Liver (tissue), 9 donors: ENCODE measurements around the gene PHYHD1. TPM values are rescaled to one million over a fixed set of nuclear protein-coding genes. Genes with fewer than 3 reads are reported as not detected.

Experiments used
- DNase-seq: peaks from one replicate; pipeline ENCODE4 v3.0.0-alpha.2; 2017; ENCODE audit warnings: low spot score
- H3K27ac ChIP-seq, 2 donors: one replicate each; pipeline ENCODE4 v1.7.0; 2013; ENCODE audit warnings: inconsistent platforms in 2 of 2, low read length in 2 of 2, control low read depth in 1 of 2, low read depth in 1 of 2, mild to moderate bottlenecking in 1 of 2
- H3K27me3 ChIP-seq, 4 donors: one replicate each; pipeline versions ENCODE4 v1.6.1 to v1.7.0; 2013; ENCODE audit warnings: low read length in 3 of 4, inconsistent platforms in 1 of 4, mild to moderate bottlenecking in 1 of 4, moderate library complexity in 1 of 4; ENCODE audit not compliant: control insufficient read depth in 4 of 4, insufficient read depth in 4 of 4
- H3K36me3 ChIP-seq, 4 donors: one replicate each; pipeline versions ENCODE4 v1.6.1 to v1.7.0; 2013; ENCODE audit warnings: low read length in 3 of 4, mild to moderate bottlenecking in 3 of 4, low read depth in 1 of 4, moderate library complexity in 1 of 4; ENCODE audit not compliant: control insufficient read depth in 4 of 4, insufficient read depth in 3 of 4
- H3K4me1 ChIP-seq, 4 donors: one replicate each; pipeline versions ENCODE4 v1.6.1 to v1.7.0; 2013; ENCODE audit warnings: low read length in 3 of 4, mild to moderate bottlenecking in 3 of 4, moderate library complexity in 1 of 4; ENCODE audit not compliant: control insufficient read depth in 4 of 4, insufficient read depth in 4 of 4
- H3K4me3 ChIP-seq, 3 donors: one replicate each; pipeline versions ENCODE4 v1.6.1 to v1.7.0; 2013; ENCODE audit warnings: low read length in 3 of 3, control low read depth in 1 of 3, low read depth in 1 of 3, mild to moderate bottlenecking in 1 of 3
- H3K9ac ChIP-seq, 2 donors: one replicate each; pipeline ENCODE4 v1.7.0; 2013; ENCODE audit warnings: low read length in 2 of 2, mild to moderate bottlenecking in 2 of 2, moderate library complexity in 2 of 2, control low read depth in 1 of 2, low read depth in 1 of 2
- H3K9me3 ChIP-seq, 4 donors: one replicate each; pipeline versions ENCODE4 v1.6.1 to v1.7.0; 2013; ENCODE audit warnings: low read length in 3 of 4; ENCODE audit not compliant: control insufficient read depth in 4 of 4
- ATF3 ChIP-seq: IDR thresholded peaks from 2 replicates; pipeline ENCODE4 v1.6.1; 2016; ENCODE audit warnings: antibody characterized with exemption
- CTCF ChIP-seq: fragments of 150-350 bp; IDR thresholded peaks from 2 replicates; pipeline ENCODE4 v1.5.1; 2017; ENCODE audit warnings: improper control_type of control experiment, low read depth, low read length; ENCODE audit not compliant: missing input control
- EGR1 ChIP-seq, 2 donors: IDR thresholded peaks; 2 replicates each; pipeline ENCODE4 v1.6.1; 2016 to 2018; ENCODE audit warnings: antibody characterized with exemption in 2 of 2, low read depth in 2 of 2
- FOXA1 ChIP-seq: IDR thresholded peaks from 2 replicates; pipeline ENCODE4 v1.6.1; 2016; ENCODE audit warnings: antibody characterized with exemption
- GABPA ChIP-seq, 2 donors: IDR thresholded peaks in 1 of 2; conservative IDR thresholded peaks in 1 of 2; 2 replicates each; pipeline ENCODE4 v1.6.1; 2016; ENCODE audit warnings: antibody characterized with exemption in 2 of 2, mild to moderate bottlenecking in 1 of 2, moderate library complexity in 1 of 2
- HNF4A ChIP-seq, 2 donors: conservative IDR thresholded peaks; 2 replicates each; pipeline ENCODE4 v1.6.1; 2016; ENCODE audit warnings: antibody characterized with exemption in 2 of 2, mild to moderate bottlenecking in 2 of 2
- HNF4G ChIP-seq: IDR thresholded peaks from 2 replicates; pipeline ENCODE4 v1.6.1; 2016; ENCODE audit warnings: antibody characterized with exemption
- JUND ChIP-seq, 2 donors: IDR thresholded peaks; 2 replicates each; pipeline ENCODE4 v1.6.1; 2016; ENCODE audit warnings: antibody characterized with exemption in 2 of 2
- MAX ChIP-seq: IDR thresholded peaks from 2 replicates; pipeline ENCODE4 v1.6.1; 2016; ENCODE audit warnings: antibody characterized with exemption
- NR2F2 ChIP-seq: IDR thresholded peaks from 2 replicates; pipeline ENCODE4 v1.6.1; 2016; ENCODE audit warnings: antibody characterized with exemption
- RAD21 ChIP-seq, 2 donors: IDR thresholded peaks; 2 replicates each; pipeline ENCODE4 v1.6.1; 2016; ENCODE audit warnings: antibody characterized with exemption in 2 of 2, mild to moderate bottlenecking in 2 of 2
- REST ChIP-seq: IDR thresholded peaks from 2 replicates; pipeline ENCODE4 v1.6.1; 2016; ENCODE audit warnings: antibody characterized with exemption, mild to moderate bottlenecking
- RXRA ChIP-seq, 2 donors: IDR thresholded peaks; 2 replicates each; pipeline ENCODE4 v1.6.1; 2017 to 2018; ENCODE audit warnings: antibody characterized with exemption in 2 of 2, mild to moderate bottlenecking in 1 of 2
- SP1 ChIP-seq: IDR thresholded peaks from 2 replicates; pipeline ENCODE4 v1.6.1; 2018; ENCODE audit warnings: antibody characterized with exemption, mild to moderate bottlenecking
- TAF1 ChIP-seq: conservative IDR thresholded peaks from 2 replicates; pipeline ENCODE4 v1.6.1; 2016; ENCODE audit warnings: antibody characterized with exemption, mild to moderate bottlenecking
- YY1 ChIP-seq: IDR thresholded peaks from 2 replicates; pipeline ENCODE4 v1.6.1; 2016; ENCODE audit warnings: antibody characterized with exemption, mild to moderate bottlenecking
- WGBS: extraction: QIAGEN DNeasy Blood & Tissue Kit; methylation state at CpG from one replicate; pipeline ENCODE4 v1.1.7; 2013; 5-methylcytosine and 5-hydroxymethylcytosine counted together
- polyA plus RNA-seq, 2 donors: library from polyadenylated mRNA; stranded (reverse) in 1 of 2; unstranded in 1 of 2; fragments of 200-250 nt in 1 of 2; fragments of >200 nt in 1 of 2; fragmentation: Nextera tagmentation in 1 of 2; extraction: Ambion mirVana in 1 of 2; gene quantifications; one replicate each; pipeline versions ENCODE4 v1.2.1 to v1.2.3, GENCODE V29; 2013 to 2015
- total RNA-seq, 2 donors: library from RNA; depleted of rRNA; stranded (reverse); fragments of >200 nt; gene quantifications; one replicate each; pipeline ENCODE4 v1.2.3, GENCODE V29; 2014
- TF ChIP-seq, protein P1 (sequence below): IDR thresholded peaks from 2 replicates; pipeline ENCODE4 v1.6.1; 2016; ENCODE audit warnings: antibody characterized with exemption
- donor health status: healthy.
- donor health status: healthy.
- donor health status: healthy.
- donor health status: healthy.
- donor health status: healthy.

PHYHD1 gene
- total and polyA plus RNA-seq, 4 donors, result 9.2 to 72.8 (median 31.3) TPM

DNA sequence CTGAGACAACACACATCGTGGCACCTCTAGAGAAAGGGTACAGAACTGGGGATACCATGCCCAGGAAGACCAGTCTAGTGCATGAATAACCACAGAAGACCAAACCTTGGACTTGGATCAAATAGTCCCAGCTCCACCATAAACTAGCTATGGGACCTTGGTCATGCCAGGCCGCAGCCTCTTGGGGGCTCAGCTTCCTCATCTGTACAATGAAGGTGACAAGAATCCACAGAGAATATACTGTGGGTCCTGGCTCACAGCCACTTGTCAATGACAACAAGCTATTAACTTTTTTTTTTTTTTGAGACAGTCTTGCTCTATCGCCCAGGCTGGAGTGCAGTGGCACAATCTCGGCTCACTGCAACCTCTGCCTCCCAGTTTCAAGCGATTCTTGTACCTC is 42.9 kb upstream of the PHYHD1 start:
- Histone ChIP-seq H3K4me3 (no peak overlapping the region), H3K9me3 (no peaks in the 10 kb centered on the region), H3K9ac (no peak overlapping the region), H3K4me1 (peaks cover 10 to 42% (median 36%) of the 10 kb centered on the region in 4 donors), H3K27me3 (no peaks in the 10 kb centered on the region), H3K27ac (peak overlapping the region; percentile 81 to 86), H3K36me3 (no peaks in the 10 kb centered on the region)
- no peak for DNase-seq
- WGBS, result 57% methylated on average over 5 of the region's 5 CpGs
- TF ChIP-seq NR2F2, result no peak

- DNase-seq, result peak; percentile 99
- WGBS, result under 1% methylated on average over 70 of the region's 70 CpGs
- H3K36me3 ChIP-seq, result peaks cover 7 to 14% (median 10%) of the 10 kb centered on the region in 4 donors
- H3K27ac ChIP-seq, result peak within 1 kb of the TSS; percentile 85 to 87
- H3K4me1 ChIP-seq, result peaks cover 12 to 56% (median 43%) of the 10 kb centered on the region in 4 donors
- no peaks in the 10 kb centered on the region for H3K27me3 ChIP-seq
- TF ChIP-seq CTCF (no peak), ATF3 (peak; percentile 38), JUND (IDR thresholded peaks at IDR 0.05) (peak; percentile 16 to 59), RAD21 (IDR thresholded peaks at IDR 0.05) (peak; percentile 53 to 58), EGR1 (IDR thresholded peaks at IDR 0.05; ENCODE audit: low read depth in 2 of 2) (peak in 1 of 2 donors; percentile 80), GABPA (IDR thresholded peaks at IDR 0.05 in 1 of 2, conservative IDR thresholded peaks at IDR 0.05 in 1 of 2) (peak; percentile 72 to 93), NR2F2 (peak; percentile 15), REST (peak; percentile 80), TAF1 (no peak), MAX (peak; percentile 95), SP1 (peak; percentile 65), YY1 (peak; percentile 98), FOXA1 (peak; percentile 14), HNF4A (conservative IDR thresholded peaks at IDR 0.05) (peak; percentile 41 to 55), RXRA (IDR thresholded peaks at IDR 0.05) (peak; percentile 52 to 61), HNF4G (no peak)
- TF ChIP-seq, protein P1, sequence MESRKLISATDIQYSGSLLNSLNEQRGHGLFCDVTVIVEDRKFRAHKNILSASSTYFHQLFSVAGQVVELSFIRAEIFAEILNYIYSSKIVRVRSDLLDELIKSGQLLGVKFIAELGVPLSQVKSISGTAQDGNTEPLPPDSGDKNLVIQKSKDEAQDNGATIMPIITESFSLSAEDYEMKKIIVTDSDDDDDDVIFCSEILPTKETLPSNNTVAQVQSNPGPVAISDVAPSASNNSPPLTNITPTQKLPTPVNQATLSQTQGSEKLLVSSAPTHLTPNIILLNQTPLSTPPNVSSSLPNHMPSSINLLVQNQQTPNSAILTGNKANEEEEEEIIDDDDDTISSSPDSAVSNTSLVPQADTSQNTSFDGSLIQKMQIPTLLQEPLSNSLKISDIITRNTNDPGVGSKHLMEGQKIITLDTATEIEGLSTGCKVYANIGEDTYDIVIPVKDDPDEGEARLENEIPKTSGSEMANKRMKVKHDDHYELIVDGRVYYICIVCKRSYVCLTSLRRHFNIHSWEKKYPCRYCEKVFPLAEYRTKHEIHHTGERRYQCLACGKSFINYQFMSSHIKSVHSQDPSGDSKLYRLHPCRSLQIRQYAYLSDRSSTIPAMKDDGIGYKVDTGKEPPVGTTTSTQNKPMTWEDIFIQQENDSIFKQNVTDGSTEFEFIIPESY, result no peak
- H3K4me3 ChIP-seq, result peak within 1 kb of the TSS; percentile 79 to 90 (median 87)
- peak within 1 kb of the TSS; percentile 84 to 96 for H3K9ac ChIP-seq
- H3K9me3 ChIP-seq, result no peaks in the 10 kb centered on the region
Observed at GRCh38 chr9:128881884-128882676, 38.7 kb upstream of the PHYHD1 start, which contains the start of the genes KYAT1 and LRRC8A. KYAT1 (minus strand) TSS chr9:128881950; CDS start chr9:128845405, 36,545 bp downstream. LRRC8A (plus strand) TSS chr9:128882133; CDS start chr9:128907165, 25,032 bp downstream.
